ENCODE measurements around the gene LMOD3.

GRCh38 chr3:69160107-69160506 lies 37.7 kb upstream of the LMOD3 start:
- TF ChIP-seq CTCF (IDR thresholded peaks at IDR 0.05; ENCODE audit: insufficient read depth, low read length, poor library complexity, severe bottlenecking) (no peak), EZH2phosphoT487 (conservative IDR thresholded peaks at IDR 0.05; ENCODE audit: low read length) (no peak)
